Lower leg skin (tissue), 4 donors: ENCODE measurements around the gene PCMT1. TPM values are rescaled to one million over a fixed set of nuclear protein-coding genes. Genes with fewer than 3 reads are reported as not detected.

Experiments used
- DNase-seq, 2 donors: peaks; one replicate each; pipeline ENCODE4 v3.0.0-alpha.2; 2019; ENCODE audit warnings: low spot score in 2 of 2
- H3K4me3 ChIP-seq: fragments of 200-600 bp; sonication (generic); 2 replicates; pipeline ENCODE4 v1.5.1; 2017; ENCODE audit warnings: mild to moderate bottlenecking, low read depth; ENCODE audit not compliant: poor library complexity, severe bottlenecking
- CTCF ChIP-seq, 3 donors: fragments of 450-650 bp; IDR thresholded peaks; one replicate each; pipeline ENCODE4 v1.5.1; 2016; ENCODE audit warnings: antibody characterized with exemption in 3 of 3, mild to moderate bottlenecking in 3 of 3, moderate library complexity in 2 of 3
- POLR2A ChIP-seq, 2 donors: fragments of 450-650 bp; IDR thresholded peaks; one replicate each; pipeline ENCODE4 v1.6.1; 2016 to 2017; ENCODE audit warnings: antibody characterized with exemption in 2 of 2, mild to moderate bottlenecking in 1 of 2, moderate library complexity in 1 of 2
- WGBS, 2 donors: methylation state at CpG; one replicate each; pipeline ENCODE4 v1.1.5; 2018; 5-methylcytosine and 5-hydroxymethylcytosine counted together
- intact Hi-C: fragments of 100-400 bp; cut with DNase I; formaldehyde crosslinking; loops from one replicate; pipeline ENCODE4 v1.15.0; 2023; ENCODE audit warnings: low total_unique reads
- total RNA-seq, 4 donors: library from RNA; depleted of rRNA; stranded (reverse); fragments of >200 nt; gene quantifications; one replicate each; pipeline ENCODE4 v1.1.0, GENCODE V29; 2016

The PCMT1 gene
- total RNA-seq, 4 donors from 2014 or later = 68.4 to 93.5 (median 78.3) TPM

- intact Hi-C loops = no loop called here
- no peak for TF ChIP-seq POLR2A (IDR thresholded peaks at IDR 0.05)
- TF ChIP-seq CTCF (IDR thresholded peaks at IDR 0.05) = no peak
- DNase-seq = no peak
Measured at GRCh38 chr6:149763866-149764265, 14.3 kb downstream of the PCMT1 start.

DNA sequence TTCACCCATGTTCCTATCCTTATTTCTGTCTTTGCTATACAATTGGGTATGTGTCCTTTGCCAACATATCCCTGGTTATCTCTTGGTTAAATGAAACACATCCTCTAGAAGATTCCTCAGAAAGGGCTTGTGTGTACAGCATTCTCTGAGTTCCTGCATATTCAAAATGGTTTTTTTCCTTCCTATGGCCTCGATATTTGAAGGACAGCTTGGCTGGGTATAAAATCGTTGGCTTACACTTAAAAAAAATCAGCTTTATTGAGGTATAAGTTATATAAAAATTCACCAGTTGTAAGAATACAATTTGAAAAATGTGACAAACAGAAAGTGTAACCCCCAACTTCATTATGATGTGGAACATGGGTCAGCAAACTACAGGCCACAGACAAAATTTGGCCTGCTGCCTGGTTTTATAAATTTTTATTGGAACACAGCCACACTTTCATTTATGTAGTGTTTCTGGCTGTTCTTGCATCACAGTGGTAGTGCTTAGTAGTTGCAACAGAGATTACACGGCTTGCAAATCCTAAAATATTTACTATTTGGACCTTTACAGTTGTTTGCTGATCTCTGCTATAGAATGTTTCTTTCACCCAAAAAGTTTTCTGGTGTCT is 16.7 kb downstream of the PCMT1 start:
- no peak for TF ChIP-seq CTCF (IDR thresholded peaks at IDR 0.05)
- no peak for TF ChIP-seq POLR2A (IDR thresholded peaks at IDR 0.05)
- WGBS, 2 donors = 59 to 64% methylated on average over 3 of the region's 3 CpGs
- intact Hi-C loops = no loop called here
- no peak overlapping the region for H3K4me3 ChIP-seq
- no peak for DNase-seq

More at GRCh38 chr6:149763866-149764265, 14.3 kb downstream of the PCMT1 start:
- no peak overlapping the region for H3K4me3 ChIP-seq

DNA sequence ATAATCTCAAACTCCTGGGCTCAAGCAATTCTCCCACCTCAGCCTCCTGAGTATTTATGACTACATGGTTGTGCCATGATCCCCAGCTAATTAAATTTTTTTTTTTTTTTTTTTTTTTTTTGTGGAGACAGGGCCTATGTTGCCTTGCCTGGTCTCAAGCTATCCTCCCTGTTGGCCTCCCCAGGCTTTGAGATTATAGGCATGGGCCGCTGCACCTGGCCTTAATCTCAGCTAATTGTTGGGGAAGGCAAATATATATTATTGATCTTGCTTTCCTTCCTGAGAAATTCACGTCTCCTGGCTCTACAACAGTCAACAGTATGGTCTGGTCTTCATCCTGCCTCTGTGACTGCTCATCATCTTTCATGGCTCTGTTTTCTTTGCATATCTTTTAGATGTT is 20.1 kb downstream of the PCMT1 start:
- intact Hi-C loops = no loop called here
- WGBS, 2 donors = 100% methylated on average over 2 of the region's 2 CpGs
- TF ChIP-seq POLR2A (IDR thresholded peaks at IDR 0.05) (no peak), CTCF (IDR thresholded peaks at IDR 0.05) (no peak)
- no peak overlapping the region for H3K4me3 ChIP-seq
- DNase-seq = no peak

DNA sequence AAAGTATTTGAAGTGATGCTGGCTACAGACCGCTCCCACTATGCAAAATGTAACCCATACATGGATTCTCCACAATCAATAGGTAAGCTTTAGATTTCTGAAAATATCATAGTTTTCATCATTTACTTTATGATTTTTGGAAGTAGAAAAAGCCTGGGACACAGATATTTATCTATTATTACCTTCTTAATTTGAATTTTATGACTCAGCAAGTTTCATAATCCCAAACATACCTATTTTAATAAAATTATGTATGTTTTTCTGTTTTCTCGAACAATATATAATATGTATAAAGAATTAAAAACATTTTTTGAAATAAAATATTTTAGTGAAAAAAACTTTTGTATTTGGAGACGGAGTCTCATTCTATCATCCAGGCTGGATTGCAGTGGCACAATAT is 21.6 kb downstream of the PCMT1 start:
- H3K4me3 ChIP-seq = no peak overlapping the region
- WGBS, 2 donors = 97 to 98% methylated on average over 3 of the region's 3 CpGs
- no peak for DNase-seq
- TF ChIP-seq CTCF (IDR thresholded peaks at IDR 0.05) = no peak
- no peak for TF ChIP-seq POLR2A (IDR thresholded peaks at IDR 0.05)
- intact Hi-C loops = no loop called here

- TF ChIP-seq POLR2A (IDR thresholded peaks at IDR 0.05) = no peak
- no peak for TF ChIP-seq CTCF (IDR thresholded peaks at IDR 0.05)
- WGBS, 2 donors = 93 to 96% methylated on average over 6 of the region's 6 CpGs
- no peak for DNase-seq
- H3K4me3 ChIP-seq = no peak overlapping the region
- intact Hi-C loops = no loop called here
Measured at GRCh38 chr6:149771925-149772324, 22.4 kb downstream of the PCMT1 start.

DNA sequence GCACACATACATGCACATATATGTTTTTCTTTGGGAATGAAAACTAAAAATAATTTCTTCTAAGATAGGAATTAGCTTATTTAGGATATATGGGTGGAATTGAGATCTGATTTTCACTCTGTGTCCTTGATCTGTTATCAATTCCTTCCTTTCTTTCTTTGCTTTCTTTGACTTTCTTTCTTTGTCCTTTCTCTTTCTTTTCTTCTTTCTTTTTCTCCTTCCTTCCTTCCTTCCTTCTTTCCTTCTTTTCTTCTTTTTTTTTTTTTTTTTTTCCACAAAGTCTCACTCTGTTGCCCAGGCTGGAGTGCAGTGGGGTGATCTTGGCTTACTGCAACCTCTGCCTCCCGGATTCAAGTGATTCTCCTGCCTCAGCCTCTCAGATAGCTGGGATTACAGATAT is 28.1 kb downstream of the PCMT1 start:
- no peak for DNase-seq
- TF ChIP-seq POLR2A (IDR thresholded peaks at IDR 0.05) (no peak), CTCF (IDR thresholded peaks at IDR 0.05) (no peak)
- intact Hi-C loops = no loop called here
- WGBS, 2 donors = 95 to 100% methylated on average over 1 of the region's 1 CpG
- no peak overlapping the region for H3K4me3 ChIP-seq
